Measurements from ENCODE around the gene PCDHGB2. TPM values are rescaled to one million over a fixed set of nuclear protein-coding genes. Genes with fewer than 3 reads are reported as not detected.
"Not testable (repeated sequence)": the region's sequence is repeated elsewhere in the genome, so short reads cannot be mapped to it uniquely, and the experiment has no call there.

The PCDHGB2 gene
- not detected for polyA plus RNA-seq (2012; ENCODE audit: insufficient read depth, insufficient read length)

- no peak within 1 kb of the TSS for H3K4me3 ChIP-seq (ENCODE audit: low read length)
- DNase-seq (ENCODE audit: low read depth, low spot score), result peak; percentile 24
These were observed at the start of gene PCDHGB2 for GRCh38 chr5:141359790-141360426. Gene PCDHGB2 (plus strand): TSS chr5:141359994. CDS start chr5:141360136, 142 bp downstream.

GRCh38 chr5:141313711-141314110 lies 46.1 kb upstream of the PCDHGB2 start:
- H3K4me3 ChIP-seq (ENCODE audit: low read length), result no peak overlapping the region
- DNase-seq (ENCODE audit: low read depth, low spot score), result no peak

- not testable (repeated sequence) for H3K4me3 ChIP-seq (ENCODE audit: low read length); DNase-seq (ENCODE audit: low read depth, low spot score)
These were observed 42.8 kb upstream of the PCDHGB2 start for GRCh38 chr5:141316963-141317362.

- no peak overlapping the region for H3K4me3 ChIP-seq (ENCODE audit: low read length)
These were observed 40.6 kb upstream of the PCDHGB2 start for GRCh38 chr5:141319202-141319601.

GRCh38 chr5:141319699-141320098 lies 40.1 kb upstream of the PCDHGB2 start:
- H3K4me3 ChIP-seq (ENCODE audit: low read length), result peak overlapping the region; percentile 84
- DNase-seq (ENCODE audit: low read depth, low spot score), result no peak

More at GRCh38 chr5:141319202-141319601, 40.6 kb upstream of the PCDHGB2 start:
- no peak for DNase-seq (ENCODE audit: low read depth, low spot score)

GRCh38 chr5:141320225-141321169 lies 39.3 kb upstream of the PCDHGB2 start, which contains the start of gene TAF7:
Gene TAF7 (minus strand): TSS chr5:141320784. CDS start chr5:141320044, 740 bp downstream.
- peak within 1 kb of the TSS; percentile 84 for H3K4me3 ChIP-seq (ENCODE audit: low read length)
- peak; percentile 88 for DNase-seq (ENCODE audit: low read depth, low spot score)

- no peak overlapping the region for H3K4me3 ChIP-seq (ENCODE audit: low read length)
- no peak for DNase-seq (ENCODE audit: low read depth, low spot score)
These were observed 37.5 kb upstream of the PCDHGB2 start for GRCh38 chr5:141322261-141322660.

- H3K4me3 ChIP-seq (ENCODE audit: low read length), result no peak overlapping the region
- no peak for DNase-seq (ENCODE audit: low read depth, low spot score)
These were observed 33.5 kb upstream of the PCDHGB2 start for GRCh38 chr5:141326088-141326854.

GRCh38 chr5:141328231-141328630 lies 31.6 kb upstream of the PCDHGB2 start:
- DNase-seq (ENCODE audit: low read depth, low spot score), result no peak
- H3K4me3 ChIP-seq (ENCODE audit: low read length), result no peak overlapping the region

GRCh38 chr5:141330299-141331080 lies 29.3 kb upstream of the PCDHGB2 start, which contains the start of gene PCDHGA1:
Gene PCDHGA1 (plus strand): TSS chr5:141330514.
- no peak for DNase-seq (ENCODE audit: low read depth, low spot score)
- H3K4me3 ChIP-seq (ENCODE audit: low read length), result no peak within 1 kb of the TSS

- DNase-seq (ENCODE audit: low read depth, low spot score); H3K4me3 ChIP-seq (ENCODE audit: low read length): not testable (repeated sequence)
These were observed 27.2 kb upstream of the PCDHGB2 start for GRCh38 chr5:141332571-141332970.

GRCh38 chr5:141338538-141339306 lies 21.1 kb upstream of the PCDHGB2 start, which contains the start of gene PCDHGA2:
Gene PCDHGA2 (plus strand): TSS chr5:141338760.
- no peak for DNase-seq (ENCODE audit: low read depth, low spot score)
- H3K4me3 ChIP-seq (ENCODE audit: low read length), result no peak within 1 kb of the TSS

- not testable (repeated sequence) for DNase-seq (ENCODE audit: low read depth, low spot score); H3K4me3 ChIP-seq (ENCODE audit: low read length)
These were observed 18.9 kb upstream of the PCDHGB2 start for GRCh38 chr5:141340781-141341354.

- no peak overlapping the region for H3K4me3 ChIP-seq (ENCODE audit: low read length)
- DNase-seq (ENCODE audit: low read depth, low spot score), result no peak
These were observed 17.0 kb upstream of the PCDHGB2 start for GRCh38 chr5:141342773-141343172.

- no peak within 1 kb of the TSS for H3K4me3 ChIP-seq (ENCODE audit: low read length)
- no peak for DNase-seq (ENCODE audit: low read depth, low spot score)
These were observed 16.4 kb upstream of the PCDHGB2 start, which contains the start of gene PCDHGA3 for GRCh38 chr5:141343242-141343952. Gene PCDHGA3 (plus strand): TSS chr5:141343829. CDS start chr5:141344034, 205 bp downstream.

- DNase-seq (ENCODE audit: low read depth, low spot score), result no peak
- no peak overlapping the region for H3K4me3 ChIP-seq (ENCODE audit: low read length)
These were observed 15.8 kb upstream of the PCDHGB2 start for GRCh38 chr5:141343953-141344463.
